Trophoblast cell (in vitro differentiated cells and primary cell): ENCODE measurements around the gene PLXDC2.

ENCODE experiments used
- DNase-seq, 2 donors: peaks; one replicate each; pipeline ENCODE4 v3.0.0-alpha.2; 2016
- H2AFZ ChIP-seq: 2 replicates; pipeline ENCODE4 v1.6.1; 2013; ENCODE audit warnings: low read length, moderate library complexity, mild to moderate bottlenecking; ENCODE audit not compliant: insufficient read depth, poor library complexity
- H2AK5ac ChIP-seq: 2 replicates; pipeline ENCODE4 v1.6.1; 2013; ENCODE audit warnings: mild to moderate bottlenecking, low read length
- H2BK120ac ChIP-seq: 2 replicates; pipeline ENCODE4 v1.6.1; 2013; ENCODE audit warnings: low read length, mild to moderate bottlenecking, moderate library complexity; ENCODE audit not compliant: insufficient read depth, poor library complexity
- H2BK12ac ChIP-seq: 2 replicates; pipeline ENCODE4 v1.6.1; 2013; ENCODE audit warnings: mild to moderate bottlenecking, low read length, moderate library complexity
- H2BK5ac ChIP-seq: 2 replicates; pipeline ENCODE4 v1.6.1; 2013; ENCODE audit warnings: low read length, low read depth, moderate library complexity, mild to moderate bottlenecking; ENCODE audit not compliant: poor library complexity
- H3K14ac ChIP-seq: 2 replicates; pipeline ENCODE4 v1.6.1; 2013; ENCODE audit warnings: mild to moderate bottlenecking, low read length
- H3K18ac ChIP-seq: 2 replicates; pipeline ENCODE4 v1.6.1; 2013; ENCODE audit warnings: mild to moderate bottlenecking, low read length
- H3K23ac ChIP-seq: 2 replicates; pipeline ENCODE4 v1.6.1; 2013; ENCODE audit warnings: low read length
- H3K27ac ChIP-seq: 2 replicates; pipeline ENCODE4 v1.5.1; 2013; ENCODE audit warnings: low read depth, mild to moderate bottlenecking, inconsistent platforms, low read length, moderate library complexity
- H3K27me3 ChIP-seq: 2 replicates; pipeline ENCODE4 v1.6.1; 2013; ENCODE audit warnings: inconsistent platforms, mild to moderate bottlenecking, low read length, moderate library complexity; ENCODE audit not compliant: insufficient read depth
- H3K36me3 ChIP-seq, 2 experiments: 1 replicate in 1 of 2; 2 replicates in 1 of 2; pipeline ENCODE4 v1.6.1; 2013; ENCODE audit warnings: low read length in 2 of 2, mild to moderate bottlenecking in 2 of 2, moderate library complexity in 1 of 2; ENCODE audit not compliant: insufficient read depth in 2 of 2, control insufficient read depth in 1 of 2
- H3K4ac ChIP-seq: 2 replicates; pipeline ENCODE4 v1.6.1; 2013; ENCODE audit warnings: low read depth, mild to moderate bottlenecking, low read length, moderate library complexity
- H3K4me1 ChIP-seq, 2 experiments: 1 replicate in 1 of 2; 2 replicates in 1 of 2; pipeline ENCODE4 v1.6.1; 2013; ENCODE audit warnings: low read length in 2 of 2, mild to moderate bottlenecking in 2 of 2, moderate library complexity in 1 of 2; ENCODE audit not compliant: insufficient read depth in 2 of 2, control insufficient read depth in 1 of 2
- H3K4me2 ChIP-seq: 2 replicates; pipeline ENCODE4 v1.6.1; 2013; ENCODE audit warnings: inconsistent platforms, mild to moderate bottlenecking, low read length, moderate library complexity
- H3K4me3 ChIP-seq: 2 replicates; pipeline ENCODE4 v1.5.1; 2013; ENCODE audit warnings: mild to moderate bottlenecking, low read depth, low read length, inconsistent platforms
- H3K79me1 ChIP-seq: one replicate; pipeline ENCODE4 v1.6.1; 2013; ENCODE audit warnings: low read length
- H3K79me2 ChIP-seq: 2 replicates; pipeline ENCODE4 v1.6.1; 2013; ENCODE audit warnings: low read length, mild to moderate bottlenecking; ENCODE audit not compliant: control insufficient read depth, insufficient read depth, poor library complexity
- H3K9ac ChIP-seq: 2 replicates; pipeline ENCODE4 v1.6.1; 2013; ENCODE audit warnings: mild to moderate bottlenecking, low read length
- H3K9me3 ChIP-seq: 2 replicates; pipeline ENCODE4 v1.6.1; 2013; ENCODE audit warnings: low read depth, mild to moderate bottlenecking, control low read depth, inconsistent platforms, low read length; ENCODE audit not compliant: insufficient read depth
- H4K12ac ChIP-seq: 2 replicates; pipeline ENCODE4 v1.6.1; 2013; ENCODE audit warnings: low read depth, mild to moderate bottlenecking, low read length, moderate library complexity
- H4K8ac ChIP-seq: 2 replicates; pipeline ENCODE4 v1.6.1; 2013; ENCODE audit warnings: low read depth, mild to moderate bottlenecking, low read length, moderate library complexity
- H4K91ac ChIP-seq: one replicate; pipeline ENCODE4 v1.6.1; 2013; ENCODE audit warnings: low read depth, mild to moderate bottlenecking, low read length, moderate library complexity
- WGBS: extraction: QIAGEN DNeasy Blood & Tissue Kit; methylation state at CpG from one replicate; pipeline ENCODE4 v1.1.7; 2013; ENCODE audit warnings: missing lambda C conversion rate; ENCODE audit not compliant: insufficient read length, insufficient coverage; ENCODE audit errors: extremely low coverage; 5-methylcytosine and 5-hydroxymethylcytosine counted together

The PLXDC2 gene

DNA sequence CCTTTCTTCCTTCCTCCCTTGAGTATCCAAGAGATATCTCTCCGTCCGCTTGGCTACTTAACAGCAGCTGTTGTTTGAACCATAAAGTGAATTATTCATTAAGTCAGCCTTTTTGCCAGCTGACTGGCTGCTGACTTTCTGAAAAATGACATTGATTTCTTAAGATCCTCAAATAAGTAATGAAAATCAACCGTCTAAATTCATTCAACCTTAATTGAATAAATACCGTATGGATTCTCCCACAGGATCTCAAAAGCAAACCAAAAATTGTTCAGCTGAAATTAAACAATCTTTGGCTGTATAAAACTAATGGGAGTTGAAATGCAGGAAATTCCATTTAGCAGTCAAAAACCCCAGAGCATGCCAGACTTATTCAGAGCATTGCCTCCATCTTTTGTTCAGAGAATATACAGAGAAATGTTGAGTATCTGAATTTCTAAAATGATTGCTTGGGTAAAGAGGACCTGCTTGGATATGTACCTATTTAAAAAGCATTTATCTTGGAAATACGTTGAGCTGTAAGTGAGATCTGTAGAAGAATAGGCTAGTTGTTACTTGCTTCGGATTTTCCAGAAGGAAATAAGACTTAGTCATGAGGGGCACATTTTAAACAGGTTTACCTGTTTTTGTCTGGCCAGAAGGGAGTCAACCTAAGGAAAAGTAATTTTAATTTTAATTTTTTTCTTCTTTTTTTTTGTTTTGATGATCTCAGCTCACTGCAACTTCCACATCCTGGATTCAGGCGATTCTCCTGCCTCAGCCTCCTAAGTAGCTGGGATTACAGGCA, 136.2 kb downstream of the PLXDC2 start:
- no peak for DNase-seq
- Histone ChIP-seq H3K23ac (no peak overlapping the region), H4K91ac (no peak overlapping the region), H3K27me3 (no peaks in the 10 kb centered on the region), H3K36me3 (peaks cover 0 to 2% of the 10 kb centered on the region in 2 experiments), H3K18ac (no peak overlapping the region), H3K9ac (no peak overlapping the region), H2AK5ac (no peak overlapping the region), H2AFZ (no peak overlapping the region), H3K79me2 (no peaks in the 10 kb centered on the region), H3K14ac (no peak overlapping the region), H4K12ac (no peak overlapping the region), H3K4ac (no peak overlapping the region), H3K9me3 (no peaks in the 10 kb centered on the region), H3K79me1 (no peaks in the 10 kb centered on the region), H2BK5ac (no peak overlapping the region), H3K27ac (no peak overlapping the region), H3K4me3 (no peak overlapping the region), H3K4me2 (no peak overlapping the region), H2BK12ac (no peak overlapping the region), H4K8ac (no peak overlapping the region), H3K4me1 (no peaks in the 10 kb centered on the region), H2BK120ac (no peak overlapping the region)
- WGBS: no CpG with 5 or more reads among the region's 7 CpGs

DNA sequence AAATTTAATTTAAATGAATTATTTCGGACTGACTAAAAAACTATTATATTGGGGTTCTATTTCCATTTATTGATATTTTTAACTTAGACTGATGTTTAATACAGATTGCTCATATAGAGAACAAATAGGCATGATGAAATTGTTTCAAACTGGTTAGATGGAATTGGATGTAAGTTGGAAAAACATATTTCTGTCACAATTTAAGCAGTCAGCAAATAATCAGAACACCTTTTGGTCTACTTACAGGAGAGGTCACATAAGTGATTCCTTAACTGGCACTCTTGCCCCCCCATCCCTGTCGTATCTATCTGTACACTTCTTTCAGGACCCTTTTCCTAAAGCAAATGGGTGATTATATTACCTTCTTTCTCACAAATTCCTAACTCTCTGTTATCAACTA, 138.4 kb downstream of the PLXDC2 start:
- H4K8ac ChIP-seq: no peak overlapping the region
- no peaks in the 10 kb centered on the region for H3K9me3 ChIP-seq
- H2BK5ac ChIP-seq: no peak overlapping the region
- H3K79me1 ChIP-seq: no peaks in the 10 kb centered on the region
- H3K9ac ChIP-seq: no peak overlapping the region
- H2BK120ac ChIP-seq: no peak overlapping the region
- no peak overlapping the region for H3K27ac ChIP-seq
- no peaks in the 10 kb centered on the region for H3K79me2 ChIP-seq
- H2AFZ ChIP-seq: no peak overlapping the region
- H3K4ac ChIP-seq: no peak overlapping the region
- H2AK5ac ChIP-seq: no peak overlapping the region
- no peak overlapping the region for H3K4me3 ChIP-seq
- WGBS: no CpG with 5 or more reads among the region's 2 CpGs
- no peak overlapping the region for H3K18ac ChIP-seq
- H3K23ac ChIP-seq: no peak overlapping the region
- H3K4me2 ChIP-seq: no peak overlapping the region
- H2BK12ac ChIP-seq: no peak overlapping the region
- H3K14ac ChIP-seq: no peak overlapping the region
- no peak for DNase-seq
- no peaks in the 10 kb centered on the region for H3K4me1 ChIP-seq
- no peak overlapping the region for H4K12ac ChIP-seq
- peaks cover 0 to 2% of the 10 kb centered on the region in 2 experiments for H3K36me3 ChIP-seq
- no peak overlapping the region for H4K91ac ChIP-seq
- H3K27me3 ChIP-seq: no peaks in the 10 kb centered on the region

DNA sequence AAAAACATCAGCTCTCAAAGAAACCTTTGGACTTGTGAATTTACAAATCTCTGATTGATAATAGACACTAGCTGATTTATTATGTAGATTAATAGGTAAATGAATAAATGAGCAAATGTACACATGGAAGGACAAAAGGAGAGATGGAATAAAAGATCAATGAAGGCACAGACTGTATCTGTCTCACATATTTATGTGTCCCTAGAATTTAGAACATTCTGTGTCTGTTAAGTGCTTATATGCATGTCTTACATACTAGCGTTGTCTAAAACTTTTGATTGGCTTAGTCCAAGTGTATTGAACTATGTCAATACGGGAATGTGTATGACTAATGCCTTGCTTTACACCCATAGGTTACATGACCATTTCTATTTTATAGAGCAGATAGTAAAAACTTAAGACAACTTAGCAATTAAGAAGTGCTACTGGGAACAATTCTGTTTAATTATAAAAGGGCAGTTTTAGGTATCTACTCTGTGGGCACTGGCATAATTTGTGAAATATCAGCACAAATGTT, 140.3 kb downstream of the PLXDC2 start:
- Histone ChIP-seq H3K4me3 (no peak overlapping the region), H3K4me2 (no peak overlapping the region), H3K79me1 (no peaks in the 10 kb centered on the region), H2AFZ (no peak overlapping the region), H3K18ac (no peak overlapping the region), H3K27ac (no peak overlapping the region), H4K91ac (no peak overlapping the region), H3K9me3 (no peaks in the 10 kb centered on the region), H3K4ac (no peak overlapping the region), H2BK12ac (no peak overlapping the region), H2AK5ac (no peak overlapping the region), H3K4me1 (no peaks in the 10 kb centered on the region), H2BK120ac (no peak overlapping the region), H2BK5ac (no peak overlapping the region), H3K14ac (no peak overlapping the region), H3K23ac (no peak overlapping the region), H4K12ac (no peak overlapping the region), H3K9ac (no peak overlapping the region), H3K27me3 (no peaks in the 10 kb centered on the region), H3K79me2 (no peaks in the 10 kb centered on the region), H4K8ac (no peak overlapping the region), H3K36me3 (peaks cover 0 to 2% of the 10 kb centered on the region in 2 experiments)
- no peak for DNase-seq
- no CpG with 5 or more reads among the region's 2 CpGs for WGBS

DNA sequence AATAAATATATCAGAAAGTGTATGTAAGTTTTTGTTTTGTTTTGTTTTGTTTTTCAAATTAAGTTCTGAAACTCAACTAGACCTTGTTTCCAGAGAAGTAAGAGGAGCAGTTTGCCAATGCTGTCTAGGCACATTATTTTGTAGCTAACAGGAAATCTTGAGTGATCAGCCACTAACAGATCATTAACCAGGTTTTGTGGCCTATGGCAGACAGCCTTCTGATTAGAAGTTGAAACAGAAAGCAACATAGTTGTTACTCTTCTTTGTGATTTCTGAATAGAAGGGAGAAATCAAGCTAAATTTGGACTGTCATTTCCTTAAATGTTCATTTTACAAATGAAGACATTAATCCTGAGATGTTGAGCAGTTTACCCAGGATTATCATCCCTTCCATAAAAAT, 142.6 kb downstream of the PLXDC2 start:
- H3K18ac ChIP-seq: no peak overlapping the region
- no peak overlapping the region for H2AFZ ChIP-seq
- no peaks in the 10 kb centered on the region for H3K79me1 ChIP-seq
- H2AK5ac ChIP-seq: no peak overlapping the region
- H3K4me3 ChIP-seq: no peak overlapping the region
- no peak overlapping the region for H3K27ac ChIP-seq
- no peak for DNase-seq
- H3K27me3 ChIP-seq: no peaks in the 10 kb centered on the region
- no peaks in the 10 kb centered on the region for H3K4me1 ChIP-seq
- no peak overlapping the region for H4K91ac ChIP-seq
- no peak overlapping the region for H3K4ac ChIP-seq
- H4K12ac ChIP-seq: no peak overlapping the region
- H3K36me3 ChIP-seq: peaks cover 0 to 2% of the 10 kb centered on the region in 2 experiments
- H4K8ac ChIP-seq: no peak overlapping the region
- H3K79me2 ChIP-seq: no peaks in the 10 kb centered on the region
- H2BK5ac ChIP-seq: no peak overlapping the region
- no peak overlapping the region for H3K14ac ChIP-seq
- no peak overlapping the region for H2BK12ac ChIP-seq
- no peak overlapping the region for H3K23ac ChIP-seq
- no peak overlapping the region for H3K4me2 ChIP-seq
- no peak overlapping the region for H2BK120ac ChIP-seq
- no peak overlapping the region for H3K9ac ChIP-seq
- no peaks in the 10 kb centered on the region for H3K9me3 ChIP-seq
